ENCODE measurements around the gene SYT9.

The SYT9 gene

DNA sequence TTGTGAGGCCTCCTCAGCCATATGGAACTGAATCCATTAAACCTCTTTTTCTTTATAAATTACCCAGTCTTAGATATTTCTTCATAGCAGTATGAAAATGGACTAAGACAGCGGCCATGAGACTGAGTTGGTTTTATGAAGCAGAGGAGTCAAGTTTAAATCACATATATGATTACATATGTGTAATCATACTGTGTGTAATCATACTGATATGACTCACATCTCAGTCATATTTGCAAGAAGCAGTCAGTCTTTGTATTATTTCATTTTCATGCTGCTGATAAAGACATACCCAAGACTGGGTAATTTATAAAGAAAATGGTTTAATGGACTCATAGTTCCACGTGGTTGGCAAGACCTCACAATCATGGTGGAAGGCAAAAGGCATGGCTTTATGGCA, 89.8 kb downstream of the SYT9 start:
- no peak for DNase-seq (ENCODE audit: low read depth)

GRCh38 chr11:7347611-7348431, 96.1 kb downstream of the SYT9 start:
- DNase-seq (ENCODE audit: low read depth), result no peak

GRCh38 chr11:7348432-7349304, 97.0 kb downstream of the SYT9 start:
- DNase-seq (ENCODE audit: low read depth), result no peak

DNA sequence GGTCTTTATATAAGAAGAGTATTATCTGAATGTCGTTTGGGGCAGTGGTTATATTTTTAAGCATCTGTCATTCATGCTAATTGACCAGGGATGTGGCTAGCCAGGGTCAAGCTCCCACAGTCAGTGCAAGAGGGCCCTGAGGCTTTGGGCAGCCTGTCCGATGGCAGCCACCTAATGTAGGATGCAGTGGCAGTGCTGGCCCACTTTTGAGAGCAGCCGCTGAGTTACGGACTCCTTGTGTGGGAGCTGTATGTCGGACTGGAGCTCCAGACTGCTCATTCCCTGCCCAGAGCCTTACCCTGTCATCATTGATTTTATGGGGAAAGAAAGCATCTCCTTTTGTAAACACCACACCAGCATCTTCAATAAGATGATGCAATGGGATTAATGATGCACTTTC, 99.5 kb downstream of the SYT9 start:
- DNase-seq (ENCODE audit: low read depth), result no peak

DNA sequence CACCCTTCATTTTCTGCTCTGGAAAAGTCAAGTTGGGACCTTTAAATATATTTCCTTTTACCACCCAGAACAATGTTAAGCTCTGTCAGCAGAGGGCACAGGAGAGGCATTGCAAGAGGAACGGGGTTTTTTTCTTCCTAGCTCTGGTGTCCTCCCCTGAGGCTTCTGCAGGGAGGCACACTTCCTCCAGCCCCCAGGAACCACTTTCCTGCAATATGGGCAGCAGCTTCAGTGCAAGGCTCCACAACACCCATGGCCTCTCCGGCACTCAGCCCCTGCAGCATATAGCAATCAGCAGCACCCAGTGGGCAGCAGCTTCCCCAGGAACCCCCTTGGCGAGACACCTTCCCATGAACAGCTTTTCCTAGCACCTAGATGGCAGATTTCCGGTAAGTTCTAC, 101.4 kb downstream of the SYT9 start:
- DNase-seq (ENCODE audit: low read depth), result no peak

- no peak for DNase-seq (ENCODE audit: low read depth)
These were observed 113.0 kb downstream of the SYT9 start for GRCh38 chr11:7364660-7365059.

DNA sequence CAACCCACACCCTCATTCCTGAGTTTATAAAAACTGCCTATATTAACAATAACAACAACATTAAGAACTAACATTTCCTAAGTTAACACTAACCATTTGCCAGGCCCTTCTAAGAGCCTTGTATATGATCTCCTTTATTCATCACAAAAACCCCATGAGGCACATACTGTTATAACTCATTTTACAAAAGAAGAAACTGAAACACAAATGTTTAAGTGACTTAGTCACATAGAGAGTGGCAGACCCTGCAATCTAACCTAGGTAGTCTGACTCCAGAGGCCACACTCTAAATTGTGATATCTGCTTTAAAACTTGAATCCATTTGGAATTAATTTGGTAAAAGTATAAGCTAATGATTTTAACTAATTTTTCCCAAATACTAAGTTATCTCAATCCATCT, 116.1 kb downstream of the SYT9 start:
- DNase-seq (ENCODE audit: low read depth), result no peak

DNA sequence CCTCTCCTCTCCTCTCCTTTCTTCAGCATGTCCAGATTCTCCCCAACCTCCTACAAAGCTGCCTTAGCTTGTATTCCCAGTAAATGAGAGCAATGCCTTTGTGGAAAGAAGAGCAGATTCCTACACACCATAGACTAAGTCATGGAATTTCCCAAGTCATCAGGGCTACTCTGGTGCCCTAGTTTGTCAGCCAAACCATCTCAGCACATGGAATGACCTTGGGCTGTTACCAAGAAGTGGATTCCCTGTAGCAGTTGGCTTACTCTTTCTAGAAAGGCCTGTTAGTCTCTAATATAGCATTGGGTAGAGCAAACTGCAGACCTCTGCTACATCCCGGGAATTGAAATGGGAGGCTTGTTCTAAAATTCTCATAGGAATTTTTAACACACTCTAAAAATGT, 124.7 kb downstream of the SYT9 start:
- DNase-seq (ENCODE audit: low read depth), result no peak

GRCh38 chr11:7381937-7382336, 130.2 kb downstream of the SYT9 start:
- no peak for DNase-seq (ENCODE audit: low read depth)

GRCh38 chr11:7383406-7383805, 131.7 kb downstream of the SYT9 start:
- DNase-seq (ENCODE audit: low read depth), result no peak

- no peak for DNase-seq (ENCODE audit: low read depth)
These were observed 133.0 kb downstream of the SYT9 start for GRCh38 chr11:7384691-7385090.

GRCh38 chr11:7385532-7385931, 133.8 kb downstream of the SYT9 start:
- DNase-seq (ENCODE audit: low read depth), result no peak

GRCh38 chr11:7413961-7414915, 162.5 kb downstream of the SYT9 start:
- DNase-seq (ENCODE audit: low read depth), result no peak

DNA sequence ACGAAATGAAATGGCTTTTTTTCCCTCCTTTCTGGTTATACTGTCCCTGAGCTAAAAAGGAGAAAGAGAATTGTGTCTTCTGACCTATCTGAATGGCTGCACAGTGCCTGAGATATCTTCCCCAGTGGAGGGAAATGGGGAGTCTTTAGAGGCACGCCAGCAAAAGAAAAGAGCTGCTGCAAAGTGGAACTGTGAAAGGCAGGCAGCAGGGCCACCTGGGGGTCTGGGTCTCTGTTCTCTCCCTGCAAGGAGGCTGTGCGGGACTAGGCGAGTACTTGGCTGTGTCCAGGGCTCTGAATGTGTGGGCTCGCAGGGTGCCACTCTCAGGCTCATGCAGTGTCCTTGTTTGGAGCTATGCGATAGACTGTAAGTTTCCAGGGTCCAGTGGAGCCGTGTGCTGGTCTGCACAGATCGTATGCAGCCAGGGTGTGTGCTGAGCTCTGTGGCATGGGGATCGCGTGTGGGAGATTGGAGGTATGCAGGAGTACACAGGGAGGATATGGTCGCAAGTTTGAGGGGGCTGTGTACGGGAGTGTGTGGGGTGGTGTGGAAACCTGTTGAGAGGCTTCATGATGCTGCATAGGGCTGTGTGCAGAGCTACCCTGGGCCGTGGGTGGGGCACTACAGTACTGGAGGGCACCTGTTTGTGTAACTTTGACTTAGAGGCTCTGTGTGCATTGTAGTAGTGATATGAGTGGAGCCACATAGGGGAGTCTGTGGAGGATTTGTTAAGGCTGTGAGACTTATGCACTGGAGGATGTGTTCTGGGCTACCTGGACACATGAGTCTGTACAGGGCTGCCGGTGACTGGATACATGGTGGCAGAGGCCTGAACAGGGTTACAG, 163.5 kb downstream of the SYT9 start:
- DNase-seq (ENCODE audit: low read depth), result no peak

GRCh38 chr11:7416080-7416479, 164.4 kb downstream of the SYT9 start:
- DNase-seq (ENCODE audit: low read depth), result no peak

- DNase-seq (ENCODE audit: low read depth), result no peak
These were observed 165.6 kb downstream of the SYT9 start for GRCh38 chr11:7417328-7417727.

- no peak for DNase-seq (ENCODE audit: low read depth)
These were observed 166.4 kb downstream of the SYT9 start for GRCh38 chr11:7418061-7418460.

GRCh38 chr11:7418906-7419305, 167.2 kb downstream of the SYT9 start:
- DNase-seq (ENCODE audit: low read depth), result no peak

- DNase-seq (ENCODE audit: low read depth), result no peak
These were observed 169.4 kb downstream of the SYT9 start for GRCh38 chr11:7421136-7421535.

DNA sequence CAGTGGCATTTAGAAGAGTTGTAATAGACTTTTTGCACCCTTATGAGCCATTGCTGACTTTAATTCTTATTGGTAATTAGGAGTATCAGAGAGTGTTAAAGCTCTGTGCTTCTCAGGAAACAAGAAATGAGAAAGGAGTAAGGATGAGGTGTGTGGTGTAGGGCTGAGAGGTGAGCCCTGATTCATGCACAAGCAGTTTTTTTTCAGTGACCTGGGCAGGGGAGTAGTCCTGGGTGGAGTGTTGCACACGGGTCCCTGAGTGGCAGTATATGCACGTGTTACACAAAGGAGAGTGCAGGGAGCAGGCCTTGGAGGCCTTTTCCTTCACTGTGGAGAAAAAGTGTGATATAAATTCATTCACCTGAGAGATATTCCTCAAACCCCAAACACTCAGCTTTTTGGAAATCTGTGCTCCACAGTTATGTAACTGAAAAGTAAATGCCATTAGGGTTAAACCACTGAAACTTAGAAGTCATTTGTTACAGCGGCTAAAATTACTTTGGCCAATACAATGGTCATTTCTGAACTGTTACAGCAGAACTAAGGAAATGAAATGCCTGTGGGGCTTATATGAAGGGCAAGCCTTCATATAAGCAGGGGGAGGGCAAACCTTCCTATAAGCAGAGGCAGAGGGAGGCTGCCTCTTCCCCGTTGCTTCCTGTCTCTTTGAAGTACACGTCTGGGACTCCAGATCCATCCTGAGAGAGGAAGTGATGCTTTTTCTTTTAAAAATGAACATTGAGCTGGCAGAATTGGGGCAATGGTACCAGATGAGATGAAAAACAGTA, 171.0 kb downstream of the SYT9 start:
- no peak for DNase-seq (ENCODE audit: low read depth)
